ENCODE measurements around the gene GABRA5. TPM values are rescaled to one million over a fixed set of nuclear protein-coding genes. Genes with fewer than 3 reads are reported as not detected.

The GABRA5 gene
- total and polyA plus RNA-seq, 2 of the 13 experiments (the other 11 are each of a cell fraction or from before 2014, with no cell fraction given) = not detected

- in situ Hi-C loops (cut with HindIII; ENCODE audit: extremely low pct_ligation_motif_present, low pct_unique_long_range_greater_than_20kb) (no loop called here), intact Hi-C loops (cut with micrococcal nuclease; ENCODE audit: unreplicated experiment) (no loop called here)
- FAIRE-seq (no peak), ATAC-seq (no peak), DNase-seq (ENCODE audit: low spot score) (no peak)
- no TSS peak for BruUV-seq (replicated peaks)
- H3K79me2 ChIP-seq (ENCODE audit: insufficient read depth, low read length) = no peaks in the 10 kb centered on the region
- H3K27me3 ChIP-seq (ENCODE audit: control insufficient read depth in 1 of 2, insufficient read depth in 2 of 2, low read length in 2 of 2) = no peaks in the 10 kb centered on the region; a peak in 1 of 5 replicates
- TF ChIP-seq ZNF564 (CRISPR knock-in tag; IDR thresholded peaks at IDR 0.05) (no peak), ZFP82 (CRISPR knock-in tag; IDR thresholded peaks at IDR 0.05; ENCODE audit: borderline replicate concordance) (no peak), CEBPB (IDR thresholded peaks at IDR 0.05; ENCODE audit: borderline replicate concordance, low read depth, low read length) (no peak), TEAD2 (CRISPR knock-in tag; IDR thresholded peaks at IDR 0.05) (no peak), ZNF549 (CRISPR knock-in tag; IDR thresholded peaks at IDR 0.05) (no peak), ZFP37 (CRISPR knock-in tag; IDR thresholded peaks at IDR 0.05; ENCODE audit: borderline replicate concordance) (no peak), ZNF543 (CRISPR knock-in tag; IDR thresholded peaks at IDR 0.05) (no peak), ZNF839 (CRISPR knock-in tag; IDR thresholded peaks at IDR 0.05; ENCODE audit: borderline replicate concordance) (no peak), ZMAT5 (CRISPR knock-in tag; IDR thresholded peaks at IDR 0.05; ENCODE audit: borderline replicate concordance, low read depth) (no peak), ZNF530 (CRISPR knock-in tag; IDR thresholded peaks at IDR 0.05; ENCODE audit: low read depth) (no peak), ZNF605 (CRISPR knock-in tag; IDR thresholded peaks at IDR 0.05) (no peak), ZNF749 (CRISPR knock-in tag; IDR thresholded peaks at IDR 0.05; ENCODE audit: borderline replicate concordance) (no peak)
- no peak overlapping the region for H3K4me2 ChIP-seq (ENCODE audit: low read depth, low read length)
- no peaks in the 10 kb centered on the region for H3K4me1 ChIP-seq (ENCODE audit: insufficient read depth, low read length)
- WGBS (ENCODE audit: low lambda C conversion rate) = 28% methylated on average over 6 of the region's 35 CpGs
- H2AFZ ChIP-seq (ENCODE audit: low read length) = no peak overlapping the region
- H3K4me3 ChIP-seq (replicated peaks in 1 of 3; ENCODE audit: insufficient read depth in 1 of 3, low read depth in 2 of 3, low read length in 3 of 3) = no peak overlapping the region
- no peak overlapping the region for H3K9ac ChIP-seq (ENCODE audit: insufficient read depth, low read depth, low read length)
- CTCF ChIA-PET (ENCODE audit: low intra/inter-chr PET ratio, low total read pairs) = no interaction called here
- no peaks in the 10 kb centered on the region for H3K36me3 ChIP-seq (replicated peaks in 1 of 2; ENCODE audit: control insufficient read depth in 1 of 2, insufficient read depth in 2 of 2, low read length in 2 of 2)
- no peaks in the 10 kb centered on the region for H3K9me3 ChIP-seq (ENCODE audit: low read length)
- H4K20me1 ChIP-seq (ENCODE audit: insufficient read depth, low read length) = no peaks in the 10 kb centered on the region
- H3K27ac ChIP-seq (ENCODE audit: extremely low read length, insufficient read depth, low read length) = no peak overlapping the region
- POLR2A ChIA-PET = no interaction called here
These were observed 15.9 kb downstream of the GABRA5 start for GRCh38 chr15:26882616-26883365.

All from HepG2 (cell line).